Stomach (tissue), 9 donors: ENCODE measurements around the gene FNBP1. TPM values are rescaled to one million over a fixed set of nuclear protein-coding genes. Genes with fewer than 3 reads are reported as not detected.

Experiments used
- DNase-seq, 2 donors: peaks; one replicate each; pipeline versions ENCODE4 v3.0.0 to v3.0.0-alpha.2; 2013 to 2019
- H3K27ac ChIP-seq, 5 donors: fragments of 200-600 bp in 4 of 5; sonication (generic) in 4 of 5; one replicate each; pipeline ENCODE4 v1.5.1; 2013 to 2019; ENCODE audit warnings: mild to moderate bottlenecking in 1 of 5, moderate library complexity in 1 of 5
- H3K27me3 ChIP-seq, 3 donors: fragments of 200-600 bp; sonication (generic); one replicate each; pipeline ENCODE4 v1.5.1; 2017 to 2019; ENCODE audit warnings: mixed run types in 1 of 3
- H3K36me3 ChIP-seq, 4 donors: fragments of 200-600 bp; sonication (generic); 1 replicate in 3 of 4; 2 replicates in 1 of 4; pipeline ENCODE4 v1.5.1; 2016 to 2019
- H3K4me1 ChIP-seq, 4 donors: fragments of 200-600 bp; sonication (generic); one replicate each; pipeline ENCODE4 v1.5.1; 2016 to 2019
- H3K4me3 ChIP-seq, 4 donors: fragments of 200-600 bp; sonication (generic) in 3 of 4; one replicate each; pipeline ENCODE4 v1.5.1; 2016 to 2019; ENCODE audit warnings: mild to moderate bottlenecking in 1 of 4
- H3K9me3 ChIP-seq, 4 donors: fragments of 200-600 bp; sonication (generic); one replicate each; pipeline ENCODE4 v1.5.1; 2016 to 2019
- EP300 ChIP-seq: sonication (generic); formaldehyde crosslinking; IDR thresholded peaks from one replicate; pipeline ENCODE4 v1.6.1; 2017; ENCODE audit warnings: antibody characterized with exemption
- POLR2A ChIP-seq, 4 donors: fragments of 450-650 bp; IDR thresholded peaks; one replicate each; pipeline ENCODE4 v1.6.1; 2016; ENCODE audit warnings: antibody characterized with exemption in 4 of 4, control low read depth in 2 of 4, mild to moderate bottlenecking in 1 of 4, moderate library complexity in 1 of 4
- POLR2AphosphoS5 ChIP-seq, 3 donors: sonication (generic); formaldehyde crosslinking; IDR thresholded peaks; one replicate each; pipeline ENCODE4 v1.6.1; 2016; ENCODE audit warnings: antibody characterized with exemption in 3 of 3
- WGBS, 5 donors: extraction: QIAGEN DNeasy Blood & Tissue Kit in 3 of 5; methylation state at CpG; one replicate each; pipeline versions ENCODE4 v1.1.5 to v1.1.7; 2013 to 2018; 5-methylcytosine and 5-hydroxymethylcytosine counted together
- intact Hi-C: fragments of 100-400 bp; cut with DNase I; formaldehyde crosslinking; loops from one replicate; pipeline ENCODE4 v1.15.1; 2023; ENCODE audit warnings: low total_unique reads
- polyA plus RNA-seq, 3 donors: library from polyadenylated mRNA; stranded (reverse); fragments of 200-250 nt; gene quantifications; one replicate each; pipeline ENCODE4 v1.2.3, GENCODE V29; 2013
- total RNA-seq, 5 donors: library from RNA; depleted of rRNA; stranded (reverse); fragments of >200 nt; gene quantifications; one replicate each; pipeline versions ENCODE4 v1.1.0 to v1.2.3, GENCODE V29; 2014 to 2016
- TF ChIP-seq, protein P1 (sequence below), 7 experiments: fragments of 450-650 bp in 4 of 7; fragments of 200-600 bp in 3 of 7; sonication (generic) in 3 of 7; IDR thresholded peaks; one replicate each; pipeline ENCODE4 v1.5.1; 2016 to 2019; ENCODE audit warnings: antibody characterized with exemption in 7 of 7, control low read depth in 2 of 7, mild to moderate bottlenecking in 1 of 7
- donor health status: healthy with polysubstance abuse.
- donor health status: Bipolar disorder and iron deficiency.
- donor health status: healthy.

Gene FNBP1
- total and polyA plus RNA-seq, 8 donors: 9.0 to 129 (median 57.3) TPM

DNA sequence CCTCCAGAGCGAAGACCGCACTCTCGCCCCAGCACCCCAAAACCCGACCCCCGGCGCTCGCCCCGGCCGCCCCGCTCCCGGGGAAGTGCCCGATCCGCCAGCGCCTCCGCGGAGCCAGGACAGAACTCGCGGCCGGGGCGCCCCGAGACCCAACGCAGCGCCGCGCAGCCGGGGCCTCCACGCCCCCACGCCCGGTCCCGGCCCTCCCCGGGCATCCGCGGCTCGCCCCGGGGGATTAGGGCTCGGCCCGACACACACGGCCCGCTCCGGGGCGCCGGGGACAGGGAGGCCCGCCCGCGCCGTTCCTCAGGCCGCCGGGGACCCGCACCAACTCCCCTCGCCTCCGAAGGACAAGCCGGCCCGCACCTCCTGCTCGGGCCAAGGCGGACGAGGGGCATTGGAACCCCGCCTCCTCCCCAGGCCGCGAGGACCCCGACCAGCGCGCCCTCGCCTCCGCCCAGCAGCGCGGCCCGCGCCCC lies 544 bp downstream of the FNBP1 start:
- TF ChIP-seq POLR2AphosphoS5 (IDR thresholded peaks at IDR 0.05): no peak
- TF ChIP-seq, protein P1, sequence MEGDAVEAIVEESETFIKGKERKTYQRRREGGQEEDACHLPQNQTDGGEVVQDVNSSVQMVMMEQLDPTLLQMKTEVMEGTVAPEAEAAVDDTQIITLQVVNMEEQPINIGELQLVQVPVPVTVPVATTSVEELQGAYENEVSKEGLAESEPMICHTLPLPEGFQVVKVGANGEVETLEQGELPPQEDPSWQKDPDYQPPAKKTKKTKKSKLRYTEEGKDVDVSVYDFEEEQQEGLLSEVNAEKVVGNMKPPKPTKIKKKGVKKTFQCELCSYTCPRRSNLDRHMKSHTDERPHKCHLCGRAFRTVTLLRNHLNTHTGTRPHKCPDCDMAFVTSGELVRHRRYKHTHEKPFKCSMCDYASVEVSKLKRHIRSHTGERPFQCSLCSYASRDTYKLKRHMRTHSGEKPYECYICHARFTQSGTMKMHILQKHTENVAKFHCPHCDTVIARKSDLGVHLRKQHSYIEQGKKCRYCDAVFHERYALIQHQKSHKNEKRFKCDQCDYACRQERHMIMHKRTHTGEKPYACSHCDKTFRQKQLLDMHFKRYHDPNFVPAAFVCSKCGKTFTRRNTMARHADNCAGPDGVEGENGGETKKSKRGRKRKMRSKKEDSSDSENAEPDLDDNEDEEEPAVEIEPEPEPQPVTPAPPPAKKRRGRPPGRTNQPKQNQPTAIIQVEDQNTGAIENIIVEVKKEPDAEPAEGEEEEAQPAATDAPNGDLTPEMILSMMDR (IDR thresholded peaks at IDR 0.05): no peak
- no peak for TF ChIP-seq POLR2A (IDR thresholded peaks at IDR 0.05)
- no peak for TF ChIP-seq EP300
- peak in 1 of 2 donors; percentile 40 for DNase-seq
- H3K4me3 ChIP-seq: peak overlapping the region; percentile 85 to 99 (median 91)
- H3K9me3 ChIP-seq: no peaks in the 10 kb centered on the region
- WGBS, 5 donors: 0 to 1% (median 1%) methylated on average over 19 to 67 of the region's 68 CpGs
- H3K27ac ChIP-seq: peak overlapping the region; percentile 90 to 97 (median 95)
- peaks cover 31 to 70% (median 54%) of the 10 kb centered on the region in 4 donors for H3K4me1 ChIP-seq
- intact Hi-C loops: loop anchor here (10.0 kb wide), 1 partner anchor 158 kb away; no protein-coding TSS in a partner anchor
- no peaks in the 10 kb centered on the region for H3K36me3 ChIP-seq
- H3K27me3 ChIP-seq: no peaks in the 10 kb centered on the region

DNA sequence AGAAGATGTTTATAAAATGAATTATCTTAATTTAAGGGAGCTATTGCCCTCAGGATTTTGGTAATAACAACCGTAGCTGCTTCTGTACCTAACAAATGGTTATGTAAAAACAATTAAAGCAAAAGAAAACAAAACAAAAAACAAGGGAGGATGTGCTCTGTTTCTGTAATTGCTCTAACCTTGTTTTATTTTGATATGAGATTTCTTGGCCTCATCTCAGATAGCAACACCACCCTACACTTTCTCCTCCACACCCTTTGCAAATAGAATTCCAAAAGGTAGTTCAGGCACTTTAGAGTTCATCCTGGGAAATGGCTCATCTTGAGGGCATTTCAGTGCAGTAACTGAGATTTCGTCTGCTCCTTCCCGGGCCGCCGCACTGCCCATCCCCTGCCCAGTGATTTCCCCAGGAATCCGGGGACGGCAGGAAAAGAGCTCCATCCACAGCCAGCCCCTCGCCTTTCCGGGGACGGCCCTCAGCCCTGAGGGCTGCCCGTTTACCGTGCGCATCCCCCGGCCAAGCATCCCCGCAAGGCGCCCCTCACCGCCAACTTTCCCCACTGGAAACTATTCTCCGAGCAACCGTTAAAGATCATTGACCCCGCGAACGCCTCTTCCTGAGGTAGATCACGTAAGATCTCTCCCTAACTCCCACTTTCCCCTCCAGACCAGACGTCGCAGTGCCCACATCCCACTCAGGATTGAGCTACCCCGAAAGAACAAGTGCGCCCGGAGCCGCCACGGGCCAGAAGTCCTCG lies 1.2 kb downstream of the FNBP1 start:
- H3K4me1 ChIP-seq: peaks cover 31 to 75% (median 54%) of the 10 kb centered on the region in 4 donors
- H3K9me3 ChIP-seq: no peaks in the 10 kb centered on the region
- DNase-seq: peak in 1 of 2 donors; percentile 51
- intact Hi-C loops: loop anchor here (10.0 kb wide), 1 partner anchor 157 kb away; no protein-coding TSS in a partner anchor
- 1 to 3% (median 2%) methylated on average over 29 to 31 of the region's 31 CpGs for WGBS, 5 donors
- no peaks in the 10 kb centered on the region for H3K36me3 ChIP-seq
- H3K4me3 ChIP-seq: peak overlapping the region; percentile 85 to 99 (median 91)
- H3K27me3 ChIP-seq: no peaks in the 10 kb centered on the region
- H3K27ac ChIP-seq: peak overlapping the region; percentile 90 to 97 (median 95)
- no peak for TF ChIP-seq EP300
- no peak for TF ChIP-seq POLR2AphosphoS5 (IDR thresholded peaks at IDR 0.05)
- no peak for TF ChIP-seq POLR2A (IDR thresholded peaks at IDR 0.05)
- TF ChIP-seq, protein P1 (IDR thresholded peaks at IDR 0.05): no peak

DNA sequence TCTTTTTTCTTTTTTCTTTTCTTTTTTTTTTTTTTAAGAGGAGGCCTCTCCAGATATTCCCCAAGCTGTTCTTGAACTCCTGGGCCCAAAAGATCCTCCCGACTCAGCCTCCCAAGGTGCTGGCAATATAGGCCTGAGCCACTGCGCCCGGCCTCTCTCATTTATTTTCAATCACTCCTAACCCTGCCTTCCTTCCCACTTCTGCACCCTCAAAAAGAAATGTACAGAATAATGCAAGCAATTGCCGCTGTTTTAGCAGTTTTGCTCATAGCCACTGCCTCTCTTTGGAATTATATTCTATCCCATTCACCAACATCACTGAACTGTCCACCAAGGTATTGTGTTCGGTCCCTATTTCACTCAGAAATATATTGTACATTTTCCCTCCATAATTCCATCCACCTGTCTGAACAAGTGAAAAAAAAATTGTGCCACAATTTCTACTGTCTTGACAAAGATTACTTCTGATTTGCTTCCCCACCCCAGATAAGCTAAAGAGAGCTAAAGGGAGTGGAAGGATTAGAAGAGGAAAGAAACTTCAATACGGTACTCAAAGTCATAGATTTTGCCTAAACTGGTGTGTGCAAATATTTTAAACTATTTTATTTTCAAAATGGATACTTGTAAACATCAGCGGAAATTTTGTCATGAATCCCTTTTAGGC lies 1.9 kb downstream of the FNBP1 start:
- WGBS, 5 donors: 57 to 81% (median 70%) methylated on average over 7 of the region's 7 CpGs
- Histone ChIP-seq H3K4me1 (peaks cover 31 to 81% (median 59%) of the 10 kb centered on the region in 4 donors), H3K9me3 (no peaks in the 10 kb centered on the region), H3K36me3 (no peaks in the 10 kb centered on the region), H3K27ac (peak overlapping the region in 4 of 5 donors; percentile 91 to 97 (median 96)), H3K4me3 (peak overlapping the region; percentile 85 to 99 (median 91)), H3K27me3 (no peaks in the 10 kb centered on the region)
- DNase-seq: no peak
- TF ChIP-seq EP300 (no peak), POLR2A (IDR thresholded peaks at IDR 0.05) (no peak), POLR2AphosphoS5 (IDR thresholded peaks at IDR 0.05) (no peak)
- TF ChIP-seq, protein P1 (IDR thresholded peaks at IDR 0.05): no peak
- intact Hi-C loops: loop anchor here (10.0 kb wide), 1 partner anchor 156 kb away; no protein-coding TSS in a partner anchor

DNA sequence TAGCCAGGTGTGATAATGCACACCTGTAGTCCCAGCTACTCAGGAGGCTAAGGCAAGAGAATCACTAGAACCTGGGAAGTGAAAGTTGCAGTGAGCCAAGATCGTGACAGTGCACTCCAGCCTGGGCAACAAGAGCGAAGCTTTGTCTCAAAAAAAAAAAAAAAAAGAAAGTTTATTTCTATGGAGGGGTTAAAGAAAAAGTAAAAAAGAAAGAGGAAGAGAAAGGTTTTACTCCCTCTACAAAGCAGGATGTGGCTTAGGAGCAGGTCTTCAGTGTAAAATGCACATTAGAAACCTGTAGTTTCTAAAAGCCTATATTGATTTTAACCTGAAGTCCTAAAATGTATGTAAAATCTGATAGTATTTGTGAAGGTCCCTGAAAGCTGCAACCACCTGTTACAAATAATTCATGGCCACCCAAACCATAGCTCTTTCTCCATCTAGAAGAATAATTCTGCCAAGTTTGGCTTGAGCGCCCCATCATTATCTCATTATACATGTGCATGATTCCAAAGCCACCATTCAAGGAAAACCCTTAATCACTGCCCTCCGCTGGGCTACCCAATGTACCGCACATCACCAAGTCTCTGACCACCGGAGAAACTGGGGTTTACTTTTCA lies 3.4 kb downstream of the FNBP1 start:
- Histone ChIP-seq H3K4me1 (peaks cover 23 to 81% (median 58%) of the 10 kb centered on the region in 4 donors), H3K9me3 (no peaks in the 10 kb centered on the region), H3K27me3 (no peaks in the 10 kb centered on the region), H3K4me3 (peak overlapping the region in 3 of 4 donors; percentile 1 to 92 (median 5)), H3K27ac (peak overlapping the region in 4 of 5 donors; percentile 41 to 97 (median 94)), H3K36me3 (no peaks in the 10 kb centered on the region)
- intact Hi-C loops: loop anchor here (10.0 kb wide), 1 partner anchor 155 kb away; no protein-coding TSS in a partner anchor
- DNase-seq: no peak
- WGBS, 5 donors: 60 to 81% (median 65%) methylated on average over 6 of the region's 6 CpGs
- TF ChIP-seq POLR2A (IDR thresholded peaks at IDR 0.05) (no peak), EP300 (no peak), POLR2AphosphoS5 (IDR thresholded peaks at IDR 0.05) (no peak)
- TF ChIP-seq, protein P1 (IDR thresholded peaks at IDR 0.05): no peak
